ENCODE measurements around the gene KCNN1. TPM values are rescaled to one million over a fixed set of nuclear protein-coding genes. Genes with fewer than 3 reads are reported as not detected.

Gene KCNN1
- total RNA-seq, 1 experiment from 2014 or later = 9.2 TPM

GRCh38 chr19:18043676-18044075 is 76.8 kb downstream of the KCNN1 start:
- H4K91ac ChIP-seq (ENCODE audit: insufficient read length, low read depth, low read length) = no peak overlapping the region
- no peak overlapping the region for H4K8ac ChIP-seq (replicated peaks; ENCODE audit: insufficient read length, low read depth, low read length)
- H4K5ac ChIP-seq (ENCODE audit: insufficient read length, low read depth, low read length) = no peak overlapping the region
- no peak overlapping the region for H3K4ac ChIP-seq (ENCODE audit: low read depth, low read length)
- H2BK15ac ChIP-seq (ENCODE audit: low read depth, low read length) = no peak overlapping the region
- no peak overlapping the region for H3T11ph ChIP-seq (ENCODE audit: low read length)
- H3K23ac ChIP-seq (ENCODE audit: insufficient read length, low read depth, low read length) = no peak overlapping the region
- H3K27ac Mint-ChIP-seq = no peak overlapping the region
- no peaks in the 10 kb centered on the region for H3K79me1 ChIP-seq (ENCODE audit: insufficient read depth, low read depth, low read length, poor library complexity, severe bottlenecking)
- no peak overlapping the region for H2BK20ac ChIP-seq (ENCODE audit: low read depth, low read length, poor library complexity, severe bottlenecking)
- H3K27ac ChIP-seq (ENCODE audit: insufficient read length, low read depth, low read length) = no peak overlapping the region
- H3K9ac ChIP-seq (ENCODE audit: extremely low read depth, insufficient read length, low read length) = no peak overlapping the region
- peaks cover 3 to 6% of the 10 kb centered on the region in 2 experiments for H3K4me1 Mint-ChIP-seq
- H3K27me3 ChIP-seq (ENCODE audit: insufficient read depth, low read length) = no peaks in the 10 kb centered on the region; the same call in 1 of the 2 replicates
- H3K9me3 ChIP-seq (ENCODE audit: control insufficient read depth, low read depth, low read length) = no peaks in the 10 kb centered on the region
- H3K4me1 ChIP-seq (ENCODE audit: insufficient read depth, low read length) = no peaks in the 10 kb centered on the region
- no peak overlapping the region for H3K18ac ChIP-seq (ENCODE audit: insufficient read length, low read depth, low read length)
- no peak for TF ChIP-seq CTCF (conservative IDR thresholded peaks at IDR 0.05)
- WGBS (ENCODE audit: extremely low coverage, insufficient read length, low lambda C conversion rate) = no CpG with 5 or more reads among the region's 3 CpGs
- no peak overlapping the region for H2AFZ ChIP-seq (ENCODE audit: low read length)
- no peak overlapping the region for H3K14ac ChIP-seq (ENCODE audit: insufficient read depth, low read length)
- no peaks in the 10 kb centered on the region for H3K79me2 ChIP-seq (ENCODE audit: insufficient read depth, low read length)
- H4K20me1 ChIP-seq (ENCODE audit: control insufficient read depth, insufficient read depth, insufficient read length) = no peaks in the 10 kb centered on the region
- no peak overlapping the region for H2BK120ac ChIP-seq (ENCODE audit: low read depth, low read length, poor library complexity, severe bottlenecking)
- no peak overlapping the region for H2BK5ac ChIP-seq (ENCODE audit: insufficient read length, low read length)
- no peaks in the 10 kb centered on the region for H3K23me2 ChIP-seq (ENCODE audit: insufficient read length, low read depth, low read length, poor library complexity, severe bottlenecking)
- no peak overlapping the region for H3K4me2 ChIP-seq (ENCODE audit: insufficient read depth, insufficient read length, low read length)
- H3K4me3 Mint-ChIP-seq = no peak overlapping the region
- H3K56ac ChIP-seq (ENCODE audit: insufficient read length, low read depth, low read length) = no peak overlapping the region
- no peak overlapping the region for H2AK5ac ChIP-seq (ENCODE audit: insufficient read length, low read length)
- H3K9me3 Mint-ChIP-seq = peaks cover 2 to 6% of the 10 kb centered on the region in 2 experiments; a peak in 2 of 5 replicates
- H2BK12ac ChIP-seq (ENCODE audit: insufficient read length, low read depth, low read length) = no peak overlapping the region
- no peaks in the 10 kb centered on the region for H3K36me3 Mint-ChIP-seq (ENCODE audit: insufficient read depth in 1 of 3, low read depth in 3 of 3)
- H3K27me3 Mint-ChIP-seq (ENCODE audit: low read depth) = peaks cover 11% of the 10 kb centered on the region
- DNase-seq = no peak

All from H9 (cell line).